ENCODE measurements around the gene CCND2. TPM values are rescaled to one million over a fixed set of nuclear protein-coding genes. Genes with fewer than 3 reads are reported as not detected.

The CCND2 gene
- 18.2 and 52.6 TPM in 2 replicates for total RNA-seq

DNA sequence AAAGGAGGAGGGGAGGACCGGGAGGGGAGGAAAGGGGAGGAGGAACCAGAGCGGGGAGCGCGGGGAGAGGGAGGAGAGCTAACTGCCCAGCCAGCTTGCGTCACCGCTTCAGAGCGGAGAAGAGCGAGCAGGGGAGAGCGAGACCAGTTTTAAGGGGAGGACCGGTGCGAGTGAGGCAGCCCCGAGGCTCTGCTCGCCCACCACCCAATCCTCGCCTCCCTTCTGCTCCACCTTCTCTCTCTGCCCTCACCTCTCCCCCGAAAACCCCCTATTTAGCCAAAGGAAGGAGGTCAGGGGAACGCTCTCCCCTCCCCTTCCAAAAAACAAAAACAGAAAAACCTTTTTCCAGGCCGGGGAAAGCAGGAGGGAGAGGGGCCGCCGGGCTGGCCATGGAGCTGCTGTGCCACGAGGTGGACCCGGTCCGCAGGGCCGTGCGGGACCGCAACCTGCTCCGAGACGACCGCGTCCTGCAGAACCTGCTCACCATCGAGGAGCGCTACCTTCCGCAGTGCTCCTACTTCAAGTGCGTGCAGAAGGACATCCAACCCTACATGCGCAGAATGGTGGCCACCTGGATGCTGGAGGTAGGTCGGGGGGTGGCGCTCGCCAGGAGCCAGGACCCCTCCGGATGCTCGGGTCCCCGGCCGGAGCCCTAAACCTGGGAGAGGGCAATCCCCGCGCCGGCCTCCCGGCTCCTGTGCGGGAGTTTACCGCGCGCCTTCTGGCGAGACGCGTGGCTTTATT, at the start of gene CCND2:
CCND2 (plus strand) TSS at position 111 of the 744 bp plus-strand sequence; CDS start at position 390, 279 bp downstream.

DNA sequence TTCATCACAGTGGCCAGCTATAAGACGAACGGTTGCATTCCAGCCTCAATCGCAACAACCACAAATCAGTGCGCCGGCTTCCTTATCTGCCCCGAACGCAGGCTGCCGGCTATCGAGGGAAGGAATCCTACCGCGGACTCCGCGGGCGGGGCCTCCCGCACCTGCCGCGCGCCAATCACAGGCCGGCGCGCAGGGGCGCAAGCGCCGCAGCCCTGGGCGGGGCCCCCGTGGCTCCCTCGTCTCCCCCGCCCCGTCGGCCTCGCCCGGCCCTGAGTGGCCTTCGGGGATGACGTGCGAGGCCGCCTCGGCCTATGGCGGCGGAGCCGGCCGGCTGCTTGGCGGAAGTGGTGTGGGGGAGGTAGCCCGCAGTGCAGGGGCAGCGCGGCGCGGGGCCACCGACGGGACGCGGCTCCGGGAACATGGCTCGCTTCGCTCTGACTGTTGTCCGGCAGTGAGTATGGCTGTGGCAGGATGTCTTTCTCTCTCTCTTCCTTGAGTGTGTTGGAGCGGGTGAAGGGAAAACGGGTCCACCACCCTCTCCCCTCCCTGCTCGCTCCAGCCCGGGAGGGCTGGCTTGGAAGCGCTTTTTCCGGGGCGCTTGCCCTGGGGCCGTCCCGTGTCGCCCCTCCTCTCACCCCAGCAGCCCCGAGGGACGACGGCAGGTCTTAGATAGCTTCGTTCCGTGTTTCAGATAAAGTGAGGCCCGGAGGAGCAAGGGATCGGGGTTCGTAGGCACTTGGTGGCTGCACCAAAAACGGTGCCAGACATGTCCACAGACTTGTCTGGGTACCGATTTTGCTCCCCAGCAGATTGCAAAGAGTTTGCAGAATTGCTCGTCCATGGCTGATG, 47.5 kb downstream of the CCND2 start, which contains the start of gene TIGAR:
TIGAR (plus strand) TSS at position 361 of the 849 bp plus-strand sequence; CDS start at position 420, 59 bp downstream.

Other genes starting within 250 kb of the CCND2 start
- gene TIGAR, start 47.5 kb downstream of the CCND2 start, total RNA-seq = 16.6 and 20.7 TPM in 2 replicates
- gene FGF23, start 106.0 kb downstream of the CCND2 start, total RNA-seq = not detected in 2 replicates
- not detected in 2 replicates for gene FGF6, start 172.1 kb downstream of the CCND2 start, total RNA-seq

Measured in epithelial cell of umbilical artery (primary cell).